HG03045 (cell line): ENCODE data around the gene NOL4L.
"Not testable (repeated sequence)": the region's sequence is repeated elsewhere in the genome, so short reads cannot be mapped to it uniquely, and the experiment has no call there.

ENCODE experiments used
- ATAC-seq: cut with Tn5 transposase; IDR thresholded peaks from one replicate; pipeline ENCODE4 v1.9.1; 2021; ENCODE audit warnings: mild to moderate bottlenecking, moderate library complexity; ENCODE audit not compliant: unreplicated experiment

NOL4L gene

GRCh38 chr20:32597714-32598113, 12.6 kb upstream of the NOL4L start:
- no peak for ATAC-seq

- no peak for ATAC-seq
Observed at GRCh38 chr20:32596681-32597252, 11.6 kb upstream of the NOL4L start.

- no peak for ATAC-seq
Observed at GRCh38 chr20:32595143-32595542, 10.0 kb upstream of the NOL4L start.

- not testable (repeated sequence) for ATAC-seq
Observed at GRCh38 chr20:32594669-32595068, 9.5 kb upstream of the NOL4L start.

- ATAC-seq: no peak
Observed at GRCh38 chr20:32594204-32594603, 9.1 kb upstream of the NOL4L start.

GRCh38 chr20:32592616-32593015, 7.5 kb upstream of the NOL4L start:
- ATAC-seq: not testable (repeated sequence)

- ATAC-seq: no peak
Observed at GRCh38 chr20:32592022-32592421, 6.9 kb upstream of the NOL4L start.

- no peak for ATAC-seq
Observed at GRCh38 chr20:32589769-32590168, 4.6 kb upstream of the NOL4L start.

- no peak for ATAC-seq
Observed at GRCh38 chr20:32589256-32589655, 4.1 kb upstream of the NOL4L start.

- ATAC-seq: no peak
Observed at GRCh38 chr20:32588040-32588439, 2.9 kb upstream of the NOL4L start.

- no peak for ATAC-seq
Observed at GRCh38 chr20:32586291-32586690, 1.2 kb upstream of the NOL4L start.

- no peak for ATAC-seq
Observed at GRCh38 chr20:32585586-32586127, 524 bp upstream of the NOL4L start.

GRCh38 chr20:32583581-32584070, 1.5 kb downstream of the NOL4L start:
- ATAC-seq: no peak

GRCh38 chr20:32582659-32583580, 2.2 kb downstream of the NOL4L start:
- ATAC-seq: no peak

GRCh38 chr20:32581839-32582658, 3.1 kb downstream of the NOL4L start:
- ATAC-seq: no peak

- ATAC-seq: no peak
Observed at GRCh38 chr20:32580970-32581838, 3.9 kb downstream of the NOL4L start.

GRCh38 chr20:32580219-32580969, 4.7 kb downstream of the NOL4L start:
- no peak for ATAC-seq

- no peak for ATAC-seq
Observed at GRCh38 chr20:32578840-32579390, 6.2 kb downstream of the NOL4L start.

- not testable (repeated sequence) for ATAC-seq
Observed at GRCh38 chr20:32578062-32578461, 7.1 kb downstream of the NOL4L start.
